Nephron (organoid): ENCODE data around the gene ARID1B.

Source experiments
- H3K27ac Mint-ChIP-seq, 3 experiments: 2 replicates each; pipeline ENCODE4 v1.8.0; 2020; ENCODE audit warnings: mixed read lengths in 3 of 3, mild to moderate bottlenecking in 2 of 3, moderate library complexity in 1 of 3
- H3K27me3 Mint-ChIP-seq: 2 replicates; pipeline ENCODE4 v1.8.0; 2021; ENCODE audit warnings: low read depth, mild to moderate bottlenecking, moderate library complexity, mixed read lengths
- H3K36me3 Mint-ChIP-seq: 2 replicates; pipeline ENCODE4 v1.8.0; 2020; ENCODE audit warnings: low read depth, mixed read lengths
- H3K4me1 Mint-ChIP-seq: 2 replicates; pipeline ENCODE4 v1.8.0; 2020; ENCODE audit warnings: mixed read lengths
- H3K4me3 Mint-ChIP-seq, 3 experiments: 2 replicates each; pipeline ENCODE4 v1.8.0; 2020; ENCODE audit warnings: mild to moderate bottlenecking in 3 of 3, mixed read lengths in 3 of 3, moderate library complexity in 2 of 3
- H3K9me3 Mint-ChIP-seq: 2 replicates; pipeline ENCODE4 v1.8.0; 2020; ENCODE audit warnings: mixed read lengths
- TF ChIP-seq, protein P1 (sequence below), 3 experiments: fragments of 200-600 bp; sonication (generic); IDR thresholded peaks; one replicate each; pipeline ENCODE4 v1.5.0; 2021; ENCODE audit warnings: antibody characterized with exemption in 3 of 3; ENCODE audit not compliant: unreplicated experiment in 3 of 3

Gene ARID1B

DNA sequence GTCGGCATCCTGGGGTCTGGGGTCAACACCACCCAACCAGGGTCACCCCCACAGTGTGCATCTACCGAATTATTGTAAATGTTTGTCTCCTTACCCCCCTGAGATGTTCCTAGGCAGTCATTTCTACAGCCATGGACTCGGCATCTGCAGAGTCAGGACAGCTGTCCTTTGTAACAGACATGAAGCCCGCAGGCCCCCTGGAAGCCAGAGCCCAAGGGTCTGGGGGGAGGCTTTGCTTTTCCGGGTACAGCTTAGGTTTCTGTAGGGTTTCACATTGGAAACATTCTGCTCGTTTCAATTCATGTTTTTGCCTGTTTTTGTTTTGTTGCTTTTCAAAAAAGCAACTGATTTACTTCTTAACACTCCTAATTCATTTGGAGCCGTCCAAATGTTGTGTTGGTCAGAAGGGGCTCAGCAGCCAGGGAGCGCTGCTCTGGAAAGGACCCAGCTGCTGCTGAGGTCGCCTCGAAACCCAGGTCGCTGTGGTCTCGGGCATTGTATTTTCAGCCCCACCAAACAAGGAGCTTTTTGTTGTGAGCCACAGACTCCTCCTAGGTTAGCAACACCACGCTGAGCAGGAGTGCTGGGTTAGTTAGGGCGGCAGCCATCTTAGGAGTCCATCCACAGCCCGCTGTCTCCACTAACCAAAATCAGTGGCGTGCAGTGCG lies 385.7 kb downstream of the ARID1B start:
- Mint-ChIP-seq H3K9me3 (no peaks in the 10 kb centered on the region), H3K27ac (peak overlapping the region; percentile 74 to 90 (median 88)), H3K4me3 (peak overlapping the region in 2 of 3 experiments; percentile 10 to 34), H3K36me3 (peaks cover 32% of the 10 kb centered on the region), H3K4me1 (peaks cover 32% of the 10 kb centered on the region), H3K27me3 (no peaks in the 10 kb centered on the region)
- TF ChIP-seq, protein P1, sequence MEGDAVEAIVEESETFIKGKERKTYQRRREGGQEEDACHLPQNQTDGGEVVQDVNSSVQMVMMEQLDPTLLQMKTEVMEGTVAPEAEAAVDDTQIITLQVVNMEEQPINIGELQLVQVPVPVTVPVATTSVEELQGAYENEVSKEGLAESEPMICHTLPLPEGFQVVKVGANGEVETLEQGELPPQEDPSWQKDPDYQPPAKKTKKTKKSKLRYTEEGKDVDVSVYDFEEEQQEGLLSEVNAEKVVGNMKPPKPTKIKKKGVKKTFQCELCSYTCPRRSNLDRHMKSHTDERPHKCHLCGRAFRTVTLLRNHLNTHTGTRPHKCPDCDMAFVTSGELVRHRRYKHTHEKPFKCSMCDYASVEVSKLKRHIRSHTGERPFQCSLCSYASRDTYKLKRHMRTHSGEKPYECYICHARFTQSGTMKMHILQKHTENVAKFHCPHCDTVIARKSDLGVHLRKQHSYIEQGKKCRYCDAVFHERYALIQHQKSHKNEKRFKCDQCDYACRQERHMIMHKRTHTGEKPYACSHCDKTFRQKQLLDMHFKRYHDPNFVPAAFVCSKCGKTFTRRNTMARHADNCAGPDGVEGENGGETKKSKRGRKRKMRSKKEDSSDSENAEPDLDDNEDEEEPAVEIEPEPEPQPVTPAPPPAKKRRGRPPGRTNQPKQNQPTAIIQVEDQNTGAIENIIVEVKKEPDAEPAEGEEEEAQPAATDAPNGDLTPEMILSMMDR (IDR thresholded peaks at IDR 0.05; ENCODE audit: unreplicated experiment in 3 of 3), result no peak

GRCh38 chr6:157163434-157164159 lies 386.4 kb downstream of the ARID1B start:
- H3K36me3 Mint-ChIP-seq, result peaks cover 39% of the 10 kb centered on the region
- no peaks in the 10 kb centered on the region for H3K27me3 Mint-ChIP-seq
- H3K4me3 Mint-ChIP-seq, result no peak overlapping the region
- H3K27ac Mint-ChIP-seq, result peak overlapping the region in 2 of 3 experiments; percentile 88 to 90
- peaks cover 39% of the 10 kb centered on the region for H3K4me1 Mint-ChIP-seq
- H3K9me3 Mint-ChIP-seq, result no peaks in the 10 kb centered on the region
- TF ChIP-seq, protein P1 (IDR thresholded peaks at IDR 0.05; ENCODE audit: unreplicated experiment in 3 of 3), result no peak

DNA sequence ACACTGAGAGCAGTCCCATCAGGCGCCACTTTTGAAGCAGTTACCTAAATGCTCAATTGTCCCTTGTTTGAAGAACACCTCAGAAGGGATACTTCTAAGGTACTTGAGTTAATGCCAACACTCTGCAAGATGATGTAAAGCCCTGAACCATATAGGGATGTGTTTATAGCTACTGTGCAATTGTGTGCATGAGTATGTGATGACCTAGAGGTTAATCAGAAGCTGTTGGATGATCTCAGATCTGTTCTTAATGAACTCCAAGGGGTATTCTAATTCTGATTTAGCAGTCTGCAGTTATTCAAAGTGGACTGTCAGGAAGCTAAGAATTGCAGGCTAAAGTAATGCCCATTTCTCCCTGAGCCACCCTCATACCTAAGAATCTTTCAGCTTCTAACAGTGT lies 387.8 kb downstream of the ARID1B start:
- Mint-ChIP-seq H3K27me3 (no peaks in the 10 kb centered on the region), H3K27ac (no peak overlapping the region), H3K9me3 (no peaks in the 10 kb centered on the region), H3K4me3 (no peak overlapping the region), H3K36me3 (peaks cover 36% of the 10 kb centered on the region), H3K4me1 (peaks cover 46% of the 10 kb centered on the region)
- TF ChIP-seq, protein P1 (IDR thresholded peaks at IDR 0.05; ENCODE audit: unreplicated experiment in 3 of 3), result no peak

DNA sequence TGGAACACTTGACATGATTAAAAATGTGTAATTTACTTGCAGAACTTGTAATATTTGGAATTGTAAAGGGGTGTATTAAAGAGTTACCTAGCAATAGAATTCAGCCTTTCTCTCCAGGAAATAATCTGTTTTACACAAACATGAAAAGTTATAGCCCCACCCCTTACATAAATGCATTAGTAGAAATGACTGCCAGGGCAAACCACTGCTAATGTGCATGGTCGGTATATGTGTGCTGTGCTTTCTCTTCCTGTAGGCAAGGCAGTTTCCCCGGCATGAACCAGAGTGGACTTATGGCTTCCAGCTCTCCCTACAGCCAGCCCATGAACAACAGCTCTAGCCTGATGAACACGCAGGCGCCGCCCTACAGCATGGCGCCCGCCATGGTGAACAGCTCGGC lies 389.6 kb downstream of the ARID1B start:
- Mint-ChIP-seq H3K27me3 (no peaks in the 10 kb centered on the region), H3K27ac (no peak overlapping the region), H3K36me3 (peaks cover 36% of the 10 kb centered on the region), H3K4me1 (peaks cover 52% of the 10 kb centered on the region), H3K9me3 (no peaks in the 10 kb centered on the region), H3K4me3 (no peak overlapping the region)
- TF ChIP-seq, protein P1 (IDR thresholded peaks at IDR 0.05; ENCODE audit: unreplicated experiment in 3 of 3), result no peak

DNA sequence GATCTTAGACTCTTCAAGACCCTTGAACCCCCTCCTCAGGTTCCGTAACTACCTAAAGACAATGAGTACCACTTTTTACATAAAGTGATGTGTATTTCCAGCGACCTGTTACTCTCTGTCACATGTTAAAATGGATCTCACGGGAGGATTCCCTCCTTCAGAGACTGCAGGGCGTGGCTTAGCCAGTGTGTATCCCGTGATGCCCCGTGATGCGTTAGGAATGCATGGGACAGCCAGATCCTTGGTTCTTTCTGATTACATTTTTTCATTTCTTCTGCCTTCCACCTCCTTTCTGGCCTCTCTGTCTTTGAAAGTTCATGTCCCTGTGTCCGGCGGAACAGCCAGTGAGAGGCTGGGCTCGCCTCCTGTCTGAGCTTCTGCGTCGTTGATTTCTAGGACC lies 390.7 kb downstream of the ARID1B start:
- Mint-ChIP-seq H3K27me3 (no peaks in the 10 kb centered on the region), H3K9me3 (no peaks in the 10 kb centered on the region)
- TF ChIP-seq, protein P1 (IDR thresholded peaks at IDR 0.05; ENCODE audit: unreplicated experiment in 3 of 3), result no peak

More for the DNA sequence above, 390.7 kb downstream of the ARID1B start:
- no peak overlapping the region for H3K4me3 Mint-ChIP-seq
- peaks cover 38% of the 10 kb centered on the region for H3K36me3 Mint-ChIP-seq
- H3K4me1 Mint-ChIP-seq, result peaks cover 49% of the 10 kb centered on the region
- peak overlapping the region in 1 of 3 experiments; percentile 33 for H3K27ac Mint-ChIP-seq
